ENCODE results near the gene RPL7L1.

GRCh38 chr6:42896178-42896719, 16.8 kb downstream of the RPL7L1 start:
- TF ChIP-seq POLR2A (IDR thresholded peaks at IDR 0.05; ENCODE audit: low read length) (no peak), GATA1 (IDR thresholded peaks at IDR 0.05; ENCODE audit: low read depth, low read length) (no peak)

Data from erythroblast (primary cell).